ENCODE data around the gene GHR.
"Not testable (repeated sequence)": the region's sequence is repeated elsewhere in the genome, so short reads cannot be mapped to it uniquely, and the experiment has no call there.

Gene GHR

GRCh38 chr5:42641336-42642005 lies 218.2 kb downstream of the GHR start:
- DNase-seq (ENCODE audit: low read depth in 1 of 2, low spot score in 1 of 2): no peak

GRCh38 chr5:42642006-42642405 lies 218.8 kb downstream of the GHR start:
- DNase-seq (ENCODE audit: low read depth in 1 of 2, low spot score in 1 of 2): no peak

GRCh38 chr5:42643360-42643759 lies 220.1 kb downstream of the GHR start:
- no peak for DNase-seq (ENCODE audit: low read depth in 1 of 2, low spot score in 1 of 2)

DNA sequence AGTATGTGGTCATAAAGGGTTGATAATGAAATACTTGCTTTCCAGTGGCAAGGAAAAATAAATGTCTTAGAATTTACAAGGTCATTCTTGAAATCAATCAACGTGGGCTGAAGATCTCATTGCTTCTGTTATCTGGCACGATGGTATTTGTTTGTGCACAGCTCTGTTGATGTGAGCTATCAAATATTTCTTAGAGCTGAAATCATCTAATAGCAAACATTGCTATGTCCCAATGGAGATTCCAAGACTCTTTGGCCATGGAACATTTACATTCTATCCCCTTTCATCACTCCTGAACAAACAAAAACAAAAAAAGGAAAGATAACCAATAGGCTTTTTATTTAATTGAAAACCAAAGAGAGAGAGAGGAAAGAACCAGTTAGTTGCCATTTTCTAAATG lies 221.9 kb downstream of the GHR start:
- no peak for DNase-seq (ENCODE audit: low read depth in 1 of 2, low spot score in 1 of 2)

DNA sequence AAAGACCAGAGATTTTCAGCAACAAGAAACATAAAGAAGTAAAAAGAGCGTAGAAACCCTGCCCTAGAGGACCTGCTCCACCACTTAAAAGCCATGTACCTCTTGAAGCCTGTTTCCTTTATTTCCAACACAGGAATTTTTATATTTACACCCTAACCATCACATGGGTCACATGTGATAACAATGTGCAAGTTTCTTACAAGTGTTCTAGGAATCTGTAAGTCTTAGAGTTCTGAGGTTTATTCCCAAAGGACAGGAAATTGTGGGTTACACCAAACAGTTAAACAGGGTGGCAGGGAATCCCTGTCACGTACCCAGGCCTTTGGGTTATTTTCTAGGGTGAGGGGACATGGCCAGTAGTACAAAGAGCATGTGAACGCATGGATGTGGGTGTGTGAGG lies 224.8 kb downstream of the GHR start:
- DNase-seq (ENCODE audit: low read depth in 1 of 2, low spot score in 1 of 2): no peak

GRCh38 chr5:42648915-42649314 lies 225.7 kb downstream of the GHR start:
- DNase-seq (ENCODE audit: low read depth in 1 of 2, low spot score in 1 of 2): no peak

- no peak for DNase-seq (ENCODE audit: low read depth in 1 of 2, low spot score in 1 of 2)
Measured at GRCh38 chr5:42650084-42650483, 226.8 kb downstream of the GHR start.

- no peak for DNase-seq (ENCODE audit: low read depth in 1 of 2, low spot score in 1 of 2)
Measured at GRCh38 chr5:42653705-42654104, 230.5 kb downstream of the GHR start.

DNA sequence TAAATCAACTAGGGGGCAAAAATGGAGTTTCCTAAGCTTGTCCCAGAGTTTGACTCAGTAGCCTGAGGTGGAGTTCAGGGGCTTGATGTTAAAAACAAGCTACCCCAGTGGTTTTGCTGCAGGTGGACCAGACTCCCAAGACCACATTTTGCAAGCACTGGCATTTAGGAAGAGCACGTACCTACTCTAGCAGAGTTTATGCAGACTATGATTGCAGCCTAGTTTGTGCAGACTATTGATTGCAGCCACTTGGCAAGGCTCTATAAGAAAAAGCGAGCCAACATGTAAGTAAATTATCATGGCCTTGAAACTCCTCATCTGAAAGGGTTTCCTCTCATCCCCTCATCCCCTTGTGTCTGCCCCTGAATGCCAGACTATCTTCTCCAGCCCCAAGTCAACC lies 231.4 kb downstream of the GHR start:
- no peak for DNase-seq (ENCODE audit: low read depth in 1 of 2, low spot score in 1 of 2)

DNA sequence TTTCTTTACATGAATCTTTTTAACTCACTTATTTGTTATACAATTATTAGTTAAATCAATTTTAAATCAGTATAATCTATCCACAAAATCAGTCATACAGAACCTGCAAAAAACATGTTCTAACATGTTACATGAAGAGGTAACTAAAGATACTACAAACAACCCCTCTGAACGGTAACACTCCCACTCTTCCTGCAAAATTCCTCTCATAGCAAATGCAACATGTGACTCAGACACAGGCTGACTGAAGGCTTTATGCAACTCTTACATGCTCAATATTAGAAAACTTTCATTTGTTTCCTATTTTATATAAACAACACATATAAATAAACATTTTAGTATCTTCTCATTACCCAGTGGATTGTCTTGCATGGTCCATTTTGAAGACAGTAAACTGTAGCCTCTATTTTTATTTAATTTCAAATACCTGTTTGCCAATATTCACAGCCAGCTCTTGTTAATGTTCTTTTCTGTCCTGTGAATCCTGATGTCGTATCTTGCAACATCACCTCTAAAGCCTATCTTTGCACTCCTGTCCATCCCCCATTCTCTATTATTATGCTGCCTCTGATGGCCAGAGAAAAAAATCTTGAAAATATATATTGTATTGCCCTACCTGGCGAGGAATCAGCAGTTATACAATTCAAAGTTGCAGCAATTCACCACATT lies 232.9 kb downstream of the GHR start:
- no peak for DNase-seq (ENCODE audit: low read depth in 1 of 2, low spot score in 1 of 2)

- no peak for DNase-seq (ENCODE audit: low read depth in 1 of 2, low spot score in 1 of 2)
Measured at GRCh38 chr5:42656651-42657015, 233.4 kb downstream of the GHR start.

DNA sequence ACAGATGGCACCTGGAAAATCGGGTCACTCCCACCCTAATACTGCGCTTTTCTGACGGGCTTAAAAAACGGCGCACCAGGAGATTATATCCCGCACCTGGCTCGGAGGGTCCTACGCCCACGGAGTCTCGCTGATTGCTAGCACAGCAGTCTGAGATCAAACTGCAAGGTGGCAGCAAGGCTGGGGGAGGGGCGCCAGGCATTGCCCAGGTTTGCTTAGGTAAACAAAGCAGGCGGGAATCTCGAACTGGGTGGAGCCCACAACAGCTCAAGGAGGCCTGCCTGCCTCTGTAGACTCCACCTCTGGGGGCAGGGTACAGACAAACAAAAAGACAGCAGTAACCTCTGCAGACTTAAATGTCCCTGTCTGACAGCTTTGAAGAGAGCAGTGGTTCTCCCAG lies 236.6 kb downstream of the GHR start:
- not testable (repeated sequence) for DNase-seq (ENCODE audit: low read depth in 1 of 2, low spot score in 1 of 2)

DNA sequence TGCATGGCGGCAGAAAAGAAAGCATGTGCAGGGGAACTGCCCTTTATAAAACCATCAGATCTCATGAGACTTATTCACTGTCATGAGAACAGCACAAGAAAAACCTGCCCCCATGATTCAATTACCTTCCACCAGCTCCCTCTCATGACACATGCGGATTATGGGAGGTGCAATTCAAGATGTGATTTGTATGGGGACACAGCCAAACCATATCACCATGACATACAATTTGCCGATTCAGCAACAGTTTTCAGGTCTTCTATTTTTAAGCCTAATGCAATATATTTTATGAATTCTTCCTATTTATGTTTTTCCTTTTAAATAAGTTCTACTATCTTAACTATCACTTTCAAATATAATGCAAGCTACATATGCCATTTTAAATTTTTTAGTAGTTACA lies 242.6 kb downstream of the GHR start:
- no peak for DNase-seq (ENCODE audit: low read depth in 1 of 2, low spot score in 1 of 2)

DNA sequence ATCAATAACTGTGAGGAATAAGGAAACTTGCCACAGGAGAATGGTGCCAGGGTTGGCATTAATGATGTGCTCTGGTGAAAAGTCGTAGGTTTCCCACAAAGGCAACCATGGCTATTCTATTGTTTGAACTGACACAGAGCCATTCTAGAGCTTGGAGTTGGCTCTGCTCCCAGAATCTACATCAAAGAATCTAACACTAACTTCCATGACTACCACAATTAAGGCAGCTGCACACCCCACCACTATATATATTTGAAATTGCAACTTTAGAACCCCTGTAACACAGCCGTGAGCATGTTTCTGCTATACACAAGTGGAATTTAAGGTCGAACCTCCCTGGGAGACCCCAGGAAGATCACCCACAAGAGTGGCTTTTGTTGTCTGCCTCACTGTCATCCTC lies 243.6 kb downstream of the GHR start:
- no peak for DNase-seq (ENCODE audit: low read depth in 1 of 2, low spot score in 1 of 2)

DNA sequence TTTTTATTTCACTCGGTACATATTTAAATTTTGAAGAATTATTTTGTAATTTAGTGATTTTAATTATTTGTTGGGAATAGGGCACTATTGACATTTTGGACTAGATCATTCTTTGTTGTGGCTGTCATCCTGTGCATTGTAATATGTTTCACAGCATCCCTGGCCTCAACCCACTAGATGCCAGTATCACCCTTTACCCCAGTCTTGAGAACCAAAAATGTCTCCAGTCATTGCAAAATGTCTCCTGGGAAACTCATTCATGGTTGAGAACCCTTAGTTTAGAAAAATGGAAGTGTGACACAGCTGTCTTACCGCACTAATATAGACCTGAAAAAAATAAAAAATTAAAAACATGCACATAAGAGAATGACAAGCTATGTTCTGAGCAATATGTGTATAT lies 245.0 kb downstream of the GHR start:
- DNase-seq (ENCODE audit: low read depth in 1 of 2, low spot score in 1 of 2): no peak

DNA sequence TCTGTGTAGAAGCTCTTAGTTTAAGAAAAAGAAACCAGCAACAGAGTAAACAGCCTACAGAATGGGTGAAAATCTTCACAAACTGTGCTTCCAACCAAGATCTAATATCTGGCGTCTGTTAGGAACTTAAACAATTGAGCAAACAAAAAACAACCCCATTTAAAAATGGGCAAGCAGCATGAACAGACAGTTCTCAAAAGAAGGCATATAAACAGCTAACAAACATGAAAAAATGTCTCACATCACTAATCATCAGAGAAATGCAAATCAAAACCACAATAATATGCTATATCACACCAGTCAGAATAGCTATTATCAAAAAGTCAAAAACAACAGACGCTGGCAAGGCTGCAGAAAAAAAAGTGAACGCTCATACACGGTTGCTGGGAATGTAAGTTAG lies 249.7 kb downstream of the GHR start:
- no peak for DNase-seq (ENCODE audit: low read depth in 1 of 2, low spot score in 1 of 2)

GRCh38 chr5:42675602-42676001 lies 252.4 kb downstream of the GHR start:
- no peak for DNase-seq (ENCODE audit: low read depth in 1 of 2, low spot score in 1 of 2)

DNA sequence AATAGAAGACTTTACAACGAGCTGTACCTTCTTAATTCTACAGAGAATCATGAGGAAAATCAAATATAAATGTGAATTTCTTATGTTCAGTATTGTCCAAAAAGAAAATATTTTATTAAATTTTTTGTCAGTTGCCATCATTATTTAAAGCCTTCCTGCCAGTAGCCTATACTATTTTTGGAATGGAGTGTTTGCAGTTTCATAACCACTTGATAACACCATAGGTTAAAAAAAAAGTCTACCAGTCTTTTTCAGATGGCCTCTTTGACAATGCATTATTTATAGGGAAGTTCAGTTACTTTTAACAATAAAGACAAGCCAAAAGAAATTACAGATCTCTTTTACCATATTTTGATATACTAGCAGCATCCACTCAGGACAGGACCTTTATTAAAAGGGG lies 253.1 kb downstream of the GHR start:
- DNase-seq (ENCODE audit: low read depth in 1 of 2, low spot score in 1 of 2): no peak

GRCh38 chr5:42677156-42677842 lies 254.1 kb downstream of the GHR start:
- no peak for DNase-seq (ENCODE audit: low read depth in 1 of 2, low spot score in 1 of 2)

GRCh38 chr5:42680046-42680445 lies 256.8 kb downstream of the GHR start:
- DNase-seq (ENCODE audit: low read depth in 1 of 2, low spot score in 1 of 2): no peak

GRCh38 chr5:42685078-42685477 lies 261.8 kb downstream of the GHR start:
- not testable (repeated sequence) for DNase-seq (ENCODE audit: low read depth in 1 of 2, low spot score in 1 of 2)

GRCh38 chr5:42689391-42689790 lies 266.2 kb downstream of the GHR start:
- no peak for DNase-seq (ENCODE audit: low read depth in 1 of 2, low spot score in 1 of 2)

All from stimulated activated CD4-positive, alpha-beta T cell treated with anti-CD3 and anti-CD28 coated beads, Interleukin-15, amount 100 ng/mL, for 1 hour (primary cell).